WTC11 (cell line): ENCODE measurements around the gene LGALS3. TPM values are rescaled to one million over a fixed set of nuclear protein-coding genes. Genes with fewer than 3 reads are reported as not detected.

ENCODE experiments used
- ATAC-seq: fragments of 200-7000 bp; cut with Tn5 transposase; 2 replicates; pipeline ENCODE4 v1.10.0; 2021; ENCODE audit warnings: mild to moderate bottlenecking, moderate library complexity
- CTCF ChIA-PET: fragments of 300-600 bp; sonication (Branson Sonifier 250); formaldehyde crosslinking; loops from one replicate; lab custom pipeline; 2021; ENCODE audit warnings: antibody characterized with exemption; lab: Charles Lee
- POLR2A ChIA-PET: fragments of 350-600 bp; sonication (Branson Sonifier 250); formaldehyde crosslinking; loops from one replicate; lab custom pipeline; 2021; ENCODE audit warnings: antibody characterized with exemption; lab: Charles Lee
- DNase-seq: peaks from one replicate; pipeline ENCODE4 v3.0.0; 2021; ENCODE audit warnings: low spot score
- H3K27ac Mint-ChIP-seq: 2 replicates; pipeline ENCODE4 v1.8.0; 2021; ENCODE audit warnings: mixed read lengths
- H3K27me3 Mint-ChIP-seq: 2 replicates; pipeline ENCODE4 v1.8.0; 2021; ENCODE audit warnings: low read depth, mild to moderate bottlenecking, moderate library complexity, mixed read lengths
- H3K36me3 Mint-ChIP-seq: 2 replicates; pipeline ENCODE4 v1.8.0; 2021; ENCODE audit warnings: mixed read lengths
- H3K4me1 Mint-ChIP-seq: 2 replicates; pipeline ENCODE4 v1.8.0; 2022; ENCODE audit warnings: mixed read lengths
- H3K4me3 Mint-ChIP-seq: 2 replicates; pipeline ENCODE4 v1.8.0; 2021; ENCODE audit warnings: mild to moderate bottlenecking, moderate library complexity, mixed read lengths
- H3K9me3 Mint-ChIP-seq: 2 replicates; pipeline ENCODE4 v1.8.0; 2021; ENCODE audit warnings: mixed read lengths
- FOXP4 ChIP-seq: sonication (generic); formaldehyde crosslinking; IDR thresholded peaks from 2 replicates; pipeline ENCODE4 v1.8.0; 2022; ENCODE audit warnings: mild to moderate bottlenecking, missing genetic modification reagents
- NR2C2 ChIP-seq: sonication (generic); formaldehyde crosslinking; IDR thresholded peaks from 2 replicates; pipeline ENCODE4 v1.8.0; 2022; ENCODE audit warnings: mild to moderate bottlenecking, missing genetic modification reagents
- OVOL2 ChIP-seq: fragments of 250-450 bp; sonication (Bioruptor Pico); IDR thresholded peaks from 2 replicates; pipeline ENCODE4 v1.9.0; 2021; ENCODE audit warnings: mild to moderate bottlenecking, borderline replicate concordance
- PRDM15 ChIP-seq: sonication (generic); formaldehyde crosslinking; IDR thresholded peaks from 2 replicates; pipeline ENCODE4 v1.8.0; 2022; ENCODE audit warnings: missing genetic modification reagents
- PRRX2 ChIP-seq: fragments of 250-450 bp; sonication (Bioruptor Pico); IDR thresholded peaks from 2 replicates; pipeline ENCODE4 v1.8.0; 2021; ENCODE audit warnings: mild to moderate bottlenecking
- SOX15 ChIP-seq: fragments of 250-450 bp; sonication (Bioruptor Pico); IDR thresholded peaks from 2 replicates; pipeline ENCODE4 v1.9.0; 2021; ENCODE audit warnings: mild to moderate bottlenecking
- ZBTB21 ChIP-seq: sonication (generic); formaldehyde crosslinking; IDR thresholded peaks from 2 replicates; pipeline ENCODE4 v1.8.1; 2023; ENCODE audit warnings: mild to moderate bottlenecking, missing genetic modification reagents, borderline replicate concordance
- ZNF121 ChIP-seq: sonication (generic); formaldehyde crosslinking; IDR thresholded peaks from 2 replicates; pipeline ENCODE4 v1.8.0; 2023; ENCODE audit warnings: missing genetic modification reagents
- ZNF423 ChIP-seq: fragments of 250-450 bp; sonication (Bioruptor Pico); IDR thresholded peaks from 2 replicates; pipeline ENCODE4 v2.1.2; 2022; ENCODE audit warnings: mild to moderate bottlenecking, moderate library complexity
- total RNA-seq: library from RNA; stranded (reverse); gene quantifications from 3 replicates; pipeline ENCODE4 v1.2.3, GENCODE V29; 2021
- TF ChIP-seq, protein P1 (sequence below): sonication (generic); formaldehyde crosslinking; IDR thresholded peaks from 2 replicates; pipeline ENCODE4 v1.8.1; 2023; ENCODE audit warnings: mild to moderate bottlenecking, missing genetic modification reagents, moderate library complexity
- TF ChIP-seq, protein P2 (sequence below): fragments of 250-450 bp; sonication (Bioruptor Pico); IDR thresholded peaks from 2 replicates; pipeline ENCODE4 v2.1.2; 2022; ENCODE audit warnings: mild to moderate bottlenecking, moderate library complexity
- TF ChIP-seq, protein P3 (sequence below): fragments of 250-450 bp; sonication (Bioruptor Pico); conservative IDR thresholded peaks from 2 replicates; pipeline ENCODE4 v1.9.0; 2021; ENCODE audit warnings: mild to moderate bottlenecking
- TF ChIP-seq, protein P4 (sequence below): sonication (generic); formaldehyde crosslinking; IDR thresholded peaks from 2 replicates; pipeline ENCODE4 v1.8.0; 2023; ENCODE audit warnings: mild to moderate bottlenecking, missing genetic modification reagents

LGALS3 gene
- total RNA-seq, 1 experiment from 2014 or later: 5.8 TPM

DNA sequence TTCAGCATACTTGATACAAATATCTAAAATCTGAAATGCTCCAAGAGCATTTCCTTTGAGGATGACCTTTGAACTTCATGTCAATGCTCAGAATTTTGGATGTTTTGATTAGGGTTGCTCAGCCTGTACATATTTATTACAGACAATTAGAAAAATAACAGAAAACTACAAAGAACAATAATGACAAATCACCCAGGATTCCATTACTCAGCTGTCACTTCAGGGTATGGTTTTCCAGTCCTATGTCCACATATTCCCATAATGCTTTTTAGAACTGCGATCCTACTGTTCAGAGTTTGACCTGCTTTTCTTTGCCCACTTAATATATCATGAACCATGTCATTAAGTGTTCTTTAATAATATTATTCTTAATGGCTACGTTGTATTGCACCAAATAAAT, 51.0 kb downstream of the LGALS3 start:
- no peak for TF ChIP-seq OVOL2
- H3K4me1 Mint-ChIP-seq: no peaks in the 10 kb centered on the region
- H3K4me3 Mint-ChIP-seq: no peak overlapping the region
- peaks cover 83% of the 10 kb centered on the region for H3K36me3 Mint-ChIP-seq
- no peak overlapping the region for H3K27ac Mint-ChIP-seq
- no peaks in the 10 kb centered on the region for H3K9me3 Mint-ChIP-seq
- POLR2A ChIA-PET: no interaction called here
- no peaks in the 10 kb centered on the region for H3K27me3 Mint-ChIP-seq
- ATAC-seq: no peak
- no peak for DNase-seq
- CTCF ChIA-PET: no interaction called here

GRCh38 chr14:55180434-55180833, 51.4 kb downstream of the LGALS3 start:
- no peaks in the 10 kb centered on the region for H3K27me3 Mint-ChIP-seq
- ATAC-seq: no peak
- ChIA-PET POLR2A (no interaction called here), CTCF (no interaction called here)
- TF ChIP-seq, protein P1, sequence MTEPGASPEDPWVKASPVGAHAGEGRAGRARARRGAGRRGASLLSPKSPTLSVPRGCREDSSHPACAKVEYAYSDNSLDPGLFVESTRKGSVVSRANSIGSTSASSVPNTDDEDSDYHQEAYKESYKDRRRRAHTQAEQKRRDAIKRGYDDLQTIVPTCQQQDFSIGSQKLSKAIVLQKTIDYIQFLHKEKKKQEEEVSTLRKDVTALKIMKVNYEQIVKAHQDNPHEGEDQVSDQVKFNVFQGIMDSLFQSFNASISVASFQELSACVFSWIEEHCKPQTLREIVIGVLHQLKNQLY (CRISPR knock-in tag): no peak
- TF ChIP-seq, protein P2, sequence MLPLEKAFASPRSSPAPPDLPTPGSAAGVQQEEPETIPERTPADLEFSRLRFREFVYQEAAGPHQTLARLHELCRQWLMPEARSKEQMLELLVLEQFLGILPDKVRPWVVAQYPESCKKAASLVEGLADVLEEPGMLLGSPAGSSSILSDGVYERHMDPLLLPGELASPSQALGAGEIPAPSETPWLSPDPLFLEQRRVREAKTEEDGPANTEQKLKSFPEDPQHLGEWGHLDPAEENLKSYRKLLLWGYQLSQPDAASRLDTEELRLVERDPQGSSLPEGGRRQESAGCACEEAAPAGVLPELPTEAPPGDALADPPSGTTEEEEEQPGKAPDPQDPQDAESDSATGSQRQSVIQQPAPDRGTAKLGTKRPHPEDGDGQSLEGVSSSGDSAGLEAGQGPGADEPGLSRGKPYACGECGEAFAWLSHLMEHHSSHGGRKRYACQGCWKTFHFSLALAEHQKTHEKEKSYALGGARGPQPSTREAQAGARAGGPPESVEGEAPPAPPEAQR (CRISPR knock-in tag): no peak
- TF ChIP-seq ZNF423 (no peak), ZBTB21 (no peak), PRRX2 (CRISPR knock-in tag) (no peak), PRDM15 (CRISPR knock-in tag) (no peak), FOXP4 (no peak), NR2C2 (CRISPR knock-in tag) (no peak), SOX15 (CRISPR knock-in tag) (no peak), ZNF121 (CRISPR knock-in tag) (no peak)
- TF ChIP-seq, protein P3, sequence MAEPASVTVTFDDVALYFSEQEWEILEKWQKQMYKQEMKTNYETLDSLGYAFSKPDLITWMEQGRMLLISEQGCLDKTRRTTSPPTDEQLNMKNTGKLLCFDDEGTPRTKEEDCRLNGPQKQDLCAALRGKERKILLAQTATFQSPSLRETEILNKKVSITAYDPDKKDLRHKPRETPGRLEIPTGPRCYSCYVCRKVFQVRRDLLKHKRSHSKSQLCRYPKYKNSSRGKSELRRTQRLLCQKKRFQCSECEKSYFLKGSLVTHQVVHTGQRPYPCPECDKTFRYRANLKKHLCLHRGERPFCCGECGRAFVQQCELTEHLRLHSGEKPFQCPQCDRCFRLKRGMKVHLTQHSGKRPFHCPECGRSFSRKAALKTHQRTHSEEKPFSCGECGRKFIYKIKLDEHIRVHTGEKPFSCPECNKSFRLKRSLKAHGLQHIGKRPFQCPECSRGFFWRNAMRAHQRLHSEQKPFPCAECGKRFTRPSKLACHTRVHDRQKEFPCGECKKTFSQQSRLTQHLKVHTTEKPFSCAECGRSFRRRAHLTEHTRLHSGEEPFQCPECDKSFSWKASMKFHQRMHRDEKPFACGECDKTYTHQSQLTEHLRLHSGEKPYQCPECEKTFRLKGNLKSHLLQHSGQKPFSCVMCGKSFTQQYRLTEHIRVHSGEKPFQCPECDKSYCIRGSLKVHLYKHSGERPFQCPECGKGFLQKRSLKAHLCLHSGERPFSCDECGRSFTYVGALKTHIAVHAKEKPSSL (CRISPR knock-in tag): no peak
- TF ChIP-seq, protein P4, sequence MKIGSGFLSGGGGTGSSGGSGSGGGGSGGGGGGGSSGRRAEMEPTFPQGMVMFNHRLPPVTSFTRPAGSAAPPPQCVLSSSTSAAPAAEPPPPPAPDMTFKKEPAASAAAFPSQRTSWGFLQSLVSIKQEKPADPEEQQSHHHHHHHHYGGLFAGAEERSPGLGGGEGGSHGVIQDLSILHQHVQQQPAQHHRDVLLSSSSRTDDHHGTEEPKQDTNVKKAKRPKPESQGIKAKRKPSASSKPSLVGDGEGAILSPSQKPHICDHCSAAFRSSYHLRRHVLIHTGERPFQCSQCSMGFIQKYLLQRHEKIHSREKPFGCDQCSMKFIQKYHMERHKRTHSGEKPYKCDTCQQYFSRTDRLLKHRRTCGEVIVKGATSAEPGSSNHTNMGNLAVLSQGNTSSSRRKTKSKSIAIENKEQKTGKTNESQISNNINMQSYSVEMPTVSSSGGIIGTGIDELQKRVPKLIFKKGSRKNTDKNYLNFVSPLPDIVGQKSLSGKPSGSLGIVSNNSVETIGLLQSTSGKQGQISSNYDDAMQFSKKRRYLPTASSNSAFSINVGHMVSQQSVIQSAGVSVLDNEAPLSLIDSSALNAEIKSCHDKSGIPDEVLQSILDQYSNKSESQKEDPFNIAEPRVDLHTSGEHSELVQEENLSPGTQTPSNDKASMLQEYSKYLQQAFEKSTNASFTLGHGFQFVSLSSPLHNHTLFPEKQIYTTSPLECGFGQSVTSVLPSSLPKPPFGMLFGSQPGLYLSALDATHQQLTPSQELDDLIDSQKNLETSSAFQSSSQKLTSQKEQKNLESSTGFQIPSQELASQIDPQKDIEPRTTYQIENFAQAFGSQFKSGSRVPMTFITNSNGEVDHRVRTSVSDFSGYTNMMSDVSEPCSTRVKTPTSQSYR (CRISPR knock-in tag): no peak
- H3K4me1 Mint-ChIP-seq: no peaks in the 10 kb centered on the region
- DNase-seq: no peak
- H3K36me3 Mint-ChIP-seq: peaks cover 80% of the 10 kb centered on the region
- H3K4me3 Mint-ChIP-seq: no peak overlapping the region
- no peaks in the 10 kb centered on the region for H3K9me3 Mint-ChIP-seq
- H3K27ac Mint-ChIP-seq: no peak overlapping the region
